ENCODE results near the gene UTY. TPM values are rescaled to one million over a fixed set of nuclear protein-coding genes. Genes with fewer than 3 reads are reported as not detected.

Gene UTY
- total and polyA plus RNA-seq, 3 donors from 2014 or later = 6.7 to 58.5 (median 55.8) TPM

- intact Hi-C loops (cut with DNase I; ENCODE audit: low total_unique reads) = no loop called here
- no peak for DNase-seq
- H3K9me3 ChIP-seq = no peaks in the 10 kb centered on the region
- no peaks in the 10 kb centered on the region for H3K27me3 ChIP-seq
- no peak overlapping the region for H3K27ac ChIP-seq
- H3K4me1 ChIP-seq = no peaks in the 10 kb centered on the region
- no peaks in the 10 kb centered on the region for H3K36me3 ChIP-seq (ENCODE audit: low read depth, missing control alignments)
- WGBS, 2 donors = 92 to 98% methylated on average over 7 of the region's 7 CpGs
- no peak overlapping the region for H3K4me3 ChIP-seq
- TF ChIP-seq POLR2A (IDR thresholded peaks at IDR 0.05) = no peak
- TF ChIP-seq CTCF (IDR thresholded peaks at IDR 0.05) = no peak
Observed at GRCh38 chrY:13381110-13381683, 98.6 kb downstream of the UTY start.

GRCh38 chrY:13370868-13371800, 108.7 kb downstream of the UTY start:
- H3K4me1 ChIP-seq = no peaks in the 10 kb centered on the region
- TF ChIP-seq POLR2A (IDR thresholded peaks at IDR 0.05) (no peak), CTCF (IDR thresholded peaks at IDR 0.05) (no peak)
- WGBS, 2 donors = 85% methylated on average over 6 of the region's 6 CpGs
- no peaks in the 10 kb centered on the region for H3K27me3 ChIP-seq
- H3K4me3 ChIP-seq = no peak overlapping the region
- no peak overlapping the region for H3K27ac ChIP-seq
- DNase-seq = no peak
- intact Hi-C loops (cut with DNase I; ENCODE audit: low total_unique reads) = no loop called here
- H3K9me3 ChIP-seq = no peaks in the 10 kb centered on the region
- no peaks in the 10 kb centered on the region for H3K36me3 ChIP-seq (ENCODE audit: low read depth, missing control alignments)

- intact Hi-C loops (cut with DNase I; ENCODE audit: low total_unique reads) = no loop called here
- no peak for DNase-seq
- H3K27me3 ChIP-seq = no peaks in the 10 kb centered on the region
- no peak overlapping the region for H3K27ac ChIP-seq
- no peaks in the 10 kb centered on the region for H3K9me3 ChIP-seq
- H3K36me3 ChIP-seq (ENCODE audit: low read depth, missing control alignments) = no peaks in the 10 kb centered on the region
- no peaks in the 10 kb centered on the region for H3K4me1 ChIP-seq
- TF ChIP-seq CTCF (IDR thresholded peaks at IDR 0.05) = no peak
- TF ChIP-seq POLR2A (IDR thresholded peaks at IDR 0.05) = no peak
- no peak overlapping the region for H3K4me3 ChIP-seq
Observed at GRCh38 chrY:13370245-13370644, 109.6 kb downstream of the UTY start.

- Histone ChIP-seq H3K27ac (no peak overlapping the region), H3K27me3 (no peaks in the 10 kb centered on the region), H3K4me1 (no peaks in the 10 kb centered on the region), H3K9me3 (no peaks in the 10 kb centered on the region), H3K36me3 (ENCODE audit: low read depth, missing control alignments) (no peaks in the 10 kb centered on the region), H3K4me3 (no peak overlapping the region)
- intact Hi-C loops (cut with DNase I; ENCODE audit: low total_unique reads) = no loop called here
- no peak for DNase-seq
- TF ChIP-seq POLR2A (IDR thresholded peaks at IDR 0.05) (no peak), CTCF (IDR thresholded peaks at IDR 0.05) (no peak)
- WGBS, 2 donors = 45 to 82% methylated on average over 4 of the region's 4 CpGs
Observed at GRCh38 chrY:13368513-13368845, 111.4 kb downstream of the UTY start.
